Sciatic nerve (tissue), 2 donors: ENCODE measurements around the gene LSM12. TPM values are rescaled to one million over a fixed set of nuclear protein-coding genes. Genes with fewer than 3 reads are reported as not detected.

ENCODE experiments used
- ATAC-seq: fragments of 200-7000 bp; cut with Tn5 transposase; one replicate; pipeline ENCODE4 v1.9.1; 2020; ENCODE audit warnings: mild to moderate bottlenecking, moderate library complexity
- DNase-seq: peaks from one replicate; pipeline ENCODE4 v3.0.0-alpha.2; 2020; ENCODE audit warnings: low spot score
- intact Hi-C: fragments of 100-400 bp; cut with DNase I; formaldehyde crosslinking; loops from one replicate; pipeline ENCODE4 v1.14.2; 2022
- total RNA-seq: library from RNA; stranded (reverse); fragmentation: NEBNext Ultra II Directional; extraction: Animal tissue kit (Norgen Biotek cat#: 25700); gene quantifications from one replicate; pipeline ENCODE4 v1.2.1, GENCODE V29; 2021
- donor health status: DM: no; HTN: no; CAD: no.
- donor health status: DM: no; HTN: no; CAD: no.

Gene LSM12
- total RNA-seq, 1 donor from 2014 or later, result 32.5 TPM

DNA sequence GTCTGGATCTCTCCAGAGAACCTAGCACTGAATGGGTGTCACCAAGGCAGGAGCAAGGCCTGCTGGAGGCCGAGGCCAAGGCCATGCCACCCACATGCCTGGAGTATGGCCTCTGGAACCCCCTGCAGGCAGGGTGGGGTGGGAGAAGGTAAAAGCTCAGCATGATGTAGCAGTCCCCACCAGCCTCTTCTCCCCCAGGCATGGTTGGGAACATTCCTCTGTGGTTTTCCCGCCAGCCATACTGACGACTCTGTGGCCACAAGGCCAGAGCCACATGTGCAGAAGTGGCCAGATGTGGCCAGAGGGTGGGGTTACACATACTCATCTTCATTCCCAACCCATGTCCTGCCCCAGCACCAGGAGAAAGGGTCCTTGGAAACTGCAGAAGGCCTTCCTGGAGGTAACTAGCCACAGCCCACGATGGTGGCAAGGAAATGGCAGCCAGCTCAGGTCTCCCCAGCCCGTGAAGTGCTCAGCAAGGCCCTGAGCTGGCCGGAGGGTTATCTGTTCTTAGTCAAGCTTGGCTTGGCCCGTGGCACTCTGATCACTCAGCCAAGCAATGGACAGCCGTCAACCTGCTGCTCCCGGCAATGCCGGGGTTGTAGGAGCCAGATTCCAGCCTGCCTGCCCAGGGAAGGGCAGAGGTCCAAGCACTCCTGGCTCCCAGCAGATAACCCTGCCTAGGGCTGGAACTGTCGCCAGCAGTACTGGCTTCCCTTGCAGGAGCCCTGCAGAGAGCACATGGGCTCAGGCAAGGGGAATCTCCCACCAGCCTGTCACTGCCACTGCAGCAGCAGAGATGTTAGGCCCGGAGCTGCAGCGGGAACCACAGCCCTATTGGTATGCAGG, 30.9 kb upstream of the LSM12 start:
- DNase-seq, result no peak
- ATAC-seq, result no peak
- intact Hi-C loops, result no loop called here

- DNase-seq, result peak; percentile 74
- intact Hi-C loops, result no loop called here
- peak; percentile 84 for ATAC-seq
Measured at GRCh38 chr17:44095647-44096496, 29.4 kb upstream of the LSM12 start.

DNA sequence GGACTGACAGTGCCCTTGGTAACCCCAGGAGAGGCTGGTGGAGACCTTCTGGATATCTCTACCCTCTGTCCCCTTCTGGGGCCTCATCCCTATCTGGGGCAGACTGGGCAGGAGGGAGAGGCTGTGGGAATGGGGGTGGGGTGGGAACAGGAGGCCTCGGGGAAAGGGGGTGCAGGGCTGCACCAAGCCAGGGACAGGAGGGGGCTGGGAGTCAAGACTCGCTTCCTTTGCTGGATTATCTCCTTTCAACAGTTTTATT, 28.8 kb upstream of the LSM12 start:
- no peak for ATAC-seq
- no peak for DNase-seq
- intact Hi-C loops, result no loop called here

- no peak for DNase-seq
- no peak for ATAC-seq
- intact Hi-C loops, result no loop called here
Measured at GRCh38 chr17:44094701-44095387, 28.4 kb upstream of the LSM12 start.

DNA sequence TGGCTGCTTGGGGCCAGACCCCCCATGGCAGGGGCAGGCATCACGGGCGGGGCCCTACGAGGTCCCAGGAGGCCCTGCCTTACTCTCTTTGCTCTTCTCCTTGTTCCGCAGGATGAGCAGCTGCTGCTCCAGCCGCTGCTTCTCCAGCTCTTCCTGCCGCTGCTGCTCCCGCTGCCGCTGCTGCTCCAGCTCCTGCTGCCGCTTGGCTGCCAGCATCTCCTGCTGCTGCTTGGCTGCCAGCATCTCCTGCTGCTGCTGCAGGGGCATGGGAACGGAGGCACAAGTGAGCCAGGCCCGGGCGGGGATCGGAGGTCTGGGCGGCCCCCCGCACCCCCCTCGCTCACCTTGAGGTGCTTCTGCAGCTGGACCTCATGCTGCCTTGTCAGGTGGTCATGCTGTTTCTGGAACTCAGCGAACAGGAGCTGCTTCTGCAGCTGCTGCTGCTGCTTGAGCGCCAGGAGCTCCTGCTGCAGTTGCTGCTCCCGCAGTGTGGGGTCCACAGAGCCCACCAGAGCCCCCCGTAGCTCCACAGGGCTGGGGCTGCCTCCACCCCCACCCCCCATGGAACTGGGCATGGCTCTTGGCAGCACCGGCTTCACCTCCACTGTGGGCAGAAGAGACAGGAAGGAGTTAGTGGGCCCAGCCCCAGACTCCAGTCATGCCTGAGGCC, 26.9 kb upstream of the LSM12 start:
- intact Hi-C loops, result no loop called here
- DNase-seq (no peak), ATAC-seq (no peak)

- no peak for ATAC-seq
- intact Hi-C loops, result no loop called here
- DNase-seq, result no peak
Measured at GRCh38 chr17:44092051-44092450, 25.6 kb upstream of the LSM12 start.

GRCh38 chr17:44091200-44091997, 24.9 kb upstream of the LSM12 start:
- DNase-seq, result no peak
- no peak for ATAC-seq
- intact Hi-C loops, result no loop called here

DNA sequence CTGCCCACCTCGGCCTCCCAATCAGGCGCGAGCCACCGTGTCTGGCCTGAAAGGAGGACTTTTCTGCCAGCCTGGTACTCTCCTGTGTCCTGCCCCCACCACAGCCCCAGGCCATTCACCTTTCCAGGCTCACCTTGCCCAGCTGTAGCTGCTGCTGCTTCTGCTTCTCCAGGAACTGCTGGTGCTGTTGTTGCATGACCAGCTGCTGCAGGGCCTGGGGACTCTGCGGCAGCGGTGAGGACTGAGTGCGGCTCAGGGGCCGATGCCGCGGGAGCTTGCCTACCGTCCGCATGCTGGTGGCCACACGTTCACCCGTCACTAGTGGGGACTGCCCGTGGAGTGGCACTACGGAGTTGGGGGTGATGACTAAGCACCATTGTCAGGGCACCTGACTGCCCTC, 21.8 kb upstream of the LSM12 start:
- no peak for DNase-seq
- intact Hi-C loops, result loop anchor here (5.0 kb wide), 1 partner anchor 1781 kb away; no protein-coding TSS in a partner anchor
- ATAC-seq, result no peak

DNA sequence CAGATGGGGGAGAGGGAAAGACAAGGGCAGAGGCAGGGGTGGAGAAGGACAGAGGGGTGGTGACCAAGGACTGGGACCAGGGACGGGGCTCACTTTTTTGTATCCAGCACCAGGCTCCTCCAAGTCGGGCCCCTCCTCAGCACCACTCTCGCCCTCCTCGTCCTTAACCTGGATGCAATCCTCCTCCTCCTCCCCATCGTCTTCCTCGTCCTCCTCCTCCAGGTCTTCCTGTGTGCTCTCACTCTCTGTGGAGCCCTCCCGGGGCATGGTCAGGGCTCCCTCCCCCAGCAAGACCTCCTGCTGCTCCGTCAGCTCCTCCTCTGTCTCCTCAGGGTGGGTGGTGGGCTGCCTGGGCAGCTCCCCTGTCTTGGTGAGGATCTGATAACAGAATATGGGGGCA, 20.8 kb upstream of the LSM12 start:
- no peak for DNase-seq
- intact Hi-C loops, result loop anchor here (5.0 kb wide), 1 partner anchor 1780 kb away; no protein-coding TSS in a partner anchor
- ATAC-seq, result no peak

DNA sequence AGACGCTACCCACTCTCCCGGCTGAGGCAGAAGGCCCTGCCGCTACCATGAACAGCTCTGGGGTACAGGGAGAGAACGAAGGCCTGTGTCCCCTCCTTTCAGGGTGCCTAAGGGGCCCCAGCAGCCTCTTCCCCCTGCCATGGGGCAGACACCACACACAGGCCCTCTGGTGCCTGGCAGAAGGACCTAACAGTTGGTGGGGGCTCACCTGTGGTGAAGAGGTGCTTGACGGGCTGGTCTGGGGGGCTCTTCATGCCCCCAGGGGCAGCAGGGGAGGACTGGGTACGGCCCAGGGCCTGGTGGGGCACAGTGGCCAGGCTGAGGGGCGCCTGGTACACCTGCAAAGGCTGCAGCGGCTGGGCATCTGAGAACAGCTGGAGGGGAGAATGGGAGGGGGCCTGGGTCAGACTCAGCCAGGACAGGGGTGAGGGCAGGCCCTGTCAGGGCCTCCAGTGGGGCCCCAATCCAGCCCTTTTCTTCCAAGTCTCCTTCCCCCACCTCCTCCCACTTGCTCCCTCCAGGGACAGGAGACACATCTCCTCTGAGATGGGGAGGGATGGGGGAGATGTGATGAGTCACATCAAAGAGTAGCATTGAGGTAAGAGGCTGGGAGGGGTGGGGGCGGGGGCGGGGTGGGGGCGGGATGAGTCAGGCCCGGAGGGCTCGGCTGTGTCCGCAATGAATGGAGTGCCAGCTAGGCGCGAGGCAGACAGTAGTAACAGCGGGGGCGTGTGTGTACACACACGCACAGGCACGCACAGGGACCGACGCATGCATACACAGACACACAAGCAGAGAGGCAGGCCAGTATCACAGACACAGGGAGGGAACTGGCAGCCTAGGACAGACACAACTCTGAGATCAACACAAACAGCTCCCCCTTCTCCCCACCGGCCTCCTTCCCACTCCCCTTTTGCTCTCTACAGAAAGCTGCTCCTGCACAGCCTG, 20.2 kb upstream of the LSM12 start:
- intact Hi-C loops, result loop anchor here (5.0 kb wide), 1 partner anchor 1779 kb away; no protein-coding TSS in a partner anchor
- no peak for DNase-seq
- peak; percentile 45 for ATAC-seq

DNA sequence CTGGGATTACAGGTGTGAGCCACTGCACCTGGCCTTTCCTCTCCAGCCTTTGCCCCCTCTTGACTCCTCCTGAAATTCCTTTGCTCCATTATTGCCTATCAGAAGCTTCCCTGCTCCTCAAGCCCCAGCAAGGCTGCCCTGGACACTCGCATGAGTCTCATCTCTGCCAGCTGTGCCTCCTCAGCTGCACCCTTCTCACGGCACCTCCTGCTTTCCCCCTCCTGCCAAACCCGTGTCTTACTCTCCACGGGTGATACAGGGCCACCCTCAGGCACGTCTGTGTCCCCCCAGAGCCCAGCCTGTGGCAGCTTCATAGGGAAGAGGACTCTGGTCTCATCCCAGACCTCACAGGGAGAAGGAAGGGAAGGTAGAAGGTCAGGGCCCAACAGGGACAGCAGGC, 19.4 kb upstream of the LSM12 start:
- ATAC-seq (no peak), DNase-seq (no peak)
- intact Hi-C loops, result loop anchor here (5.0 kb wide), 1 partner anchor 1779 kb away; no protein-coding TSS in a partner anchor

DNA sequence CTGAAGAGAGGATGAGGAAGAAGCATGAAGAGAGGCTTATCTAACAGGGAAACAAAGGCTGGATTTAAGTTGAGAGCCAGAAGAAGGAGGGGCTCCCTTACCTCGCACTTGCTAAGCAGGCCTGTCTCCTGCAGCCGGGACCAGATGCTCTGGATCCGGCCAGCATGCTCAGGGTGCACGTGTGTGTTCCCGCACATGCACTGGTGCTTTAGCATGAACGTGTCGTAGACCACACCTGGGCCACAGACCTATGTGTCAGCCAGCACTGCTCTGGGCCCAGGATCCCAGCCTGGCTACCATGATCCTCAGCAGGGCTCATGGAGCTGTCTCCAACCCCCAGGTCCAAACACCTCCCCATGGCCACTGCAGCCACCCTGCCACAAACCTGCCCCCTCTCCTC, 18.4 kb upstream of the LSM12 start:
- intact Hi-C loops, result loop anchor here (5.0 kb wide), 1 partner anchor 1778 kb away; no protein-coding TSS in a partner anchor
- ATAC-seq (no peak), DNase-seq (no peak)

DNA sequence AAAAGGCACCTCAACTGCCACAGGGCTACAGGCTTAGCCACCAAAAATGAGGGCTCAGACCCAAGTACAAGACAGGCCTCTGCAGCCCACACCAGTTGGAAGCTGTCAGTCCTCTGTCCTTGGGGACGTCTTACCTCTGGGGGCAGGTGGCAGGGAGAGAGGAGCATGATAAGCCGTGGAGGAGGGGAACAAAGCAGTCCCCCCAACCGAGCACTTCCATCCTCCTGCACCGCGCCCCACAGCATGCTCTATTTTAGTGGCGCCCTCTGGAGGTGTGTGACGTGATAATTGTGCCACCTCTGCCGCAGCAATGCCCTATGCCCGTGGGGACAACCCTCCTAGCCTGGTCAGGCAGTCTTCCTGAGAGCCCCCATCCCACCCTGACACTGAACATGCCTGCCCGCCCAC, 17.7 kb upstream of the LSM12 start:
- ATAC-seq (no peak), DNase-seq (no peak)
- intact Hi-C loops, result no loop called here

DNA sequence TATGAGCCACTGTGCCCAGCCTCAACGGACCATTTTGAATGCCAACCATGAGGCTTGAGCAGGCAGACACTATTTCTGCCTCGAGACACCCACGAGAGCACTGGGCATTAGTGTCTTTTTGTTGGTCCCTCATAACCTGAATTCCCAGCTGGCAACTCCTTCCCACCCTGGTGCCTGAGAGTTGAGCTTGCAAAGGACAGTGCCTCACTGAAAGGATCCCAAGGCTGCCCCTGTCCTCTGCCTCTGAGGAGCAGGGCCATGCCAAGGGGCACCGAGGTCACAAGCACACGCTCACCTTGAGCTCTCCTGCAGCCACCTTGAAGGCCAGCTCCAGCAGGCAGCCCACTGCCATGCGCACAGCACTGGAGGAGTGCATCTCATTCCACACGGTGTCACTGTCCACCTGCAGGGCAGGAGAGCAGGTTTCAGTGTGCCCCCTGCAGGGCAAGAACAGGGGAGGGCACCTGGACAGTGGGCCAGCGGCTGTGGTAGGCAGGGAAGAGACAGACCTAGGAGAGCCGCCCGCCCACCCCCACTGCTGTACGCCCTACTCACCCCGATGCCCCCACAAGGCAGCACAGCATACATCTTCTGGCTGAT, 16.9 kb upstream of the LSM12 start:
- DNase-seq (no peak), ATAC-seq (no peak)
- intact Hi-C loops, result no loop called here

DNA sequence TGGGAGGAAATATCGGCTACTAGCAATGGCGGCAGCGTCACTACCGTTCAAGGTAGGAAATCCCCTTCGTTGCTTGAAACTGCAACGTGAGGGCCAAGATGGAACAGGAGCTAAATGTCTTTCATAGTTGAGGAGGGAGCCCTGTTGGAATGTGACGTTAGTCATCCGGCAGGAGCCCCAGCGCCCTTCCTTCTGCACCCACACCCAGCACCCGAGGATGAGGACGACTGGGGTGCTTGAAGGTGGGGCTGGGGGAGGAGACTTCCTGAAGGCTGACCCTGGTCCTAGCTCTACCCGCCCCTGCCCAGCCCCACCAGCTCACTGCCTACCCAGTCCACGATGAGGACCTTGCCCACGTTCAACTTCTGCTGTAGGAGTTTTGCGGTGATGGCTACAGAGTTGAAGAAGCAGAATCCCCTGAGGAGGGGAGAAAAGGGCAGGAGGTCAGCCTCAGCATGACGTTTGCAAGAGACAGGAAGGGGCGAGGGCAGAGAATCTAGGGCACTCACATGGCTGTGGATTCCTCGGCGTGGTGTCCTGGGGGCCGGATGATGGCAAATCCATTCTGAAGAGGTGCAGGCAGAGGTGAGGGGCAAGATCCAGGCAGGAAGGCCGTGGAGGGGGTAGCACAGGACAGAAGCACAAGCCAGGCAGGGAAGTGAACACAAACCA, 15.9 kb upstream of the LSM12 start:
- DNase-seq (no peak), ATAC-seq (no peak)
- intact Hi-C loops, result no loop called here

DNA sequence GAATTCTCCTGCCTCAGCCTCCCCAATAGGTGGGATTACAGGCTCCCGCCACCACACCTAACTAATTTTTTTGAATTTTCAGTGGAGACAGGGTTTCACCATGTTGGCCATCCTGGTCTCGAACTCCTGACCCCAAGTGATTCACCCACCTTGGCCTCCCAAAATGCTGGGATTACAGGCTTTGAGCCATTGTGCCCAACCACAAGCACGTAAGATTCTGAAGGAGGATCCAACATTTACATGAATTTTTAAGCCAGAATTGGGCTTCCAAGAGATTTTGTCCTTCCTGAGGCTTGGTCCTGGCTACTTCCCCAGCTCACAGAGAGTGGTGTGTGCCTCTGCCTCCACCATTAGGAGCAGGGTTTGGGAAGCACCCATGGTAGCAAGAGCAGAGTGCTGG, 15.2 kb upstream of the LSM12 start:
- DNase-seq (no peak), ATAC-seq (no peak)
- intact Hi-C loops, result no loop called here
